Neutrophil (primary cell): ENCODE data around the gene ZBTB20.

ENCODE experiments used
- H3K27ac ChIP-seq: fragments of 200-600 bp; sonication (generic); 2 replicates; pipeline ENCODE4 v1.5.1; 2016; ENCODE audit warnings: mild to moderate bottlenecking, moderate library complexity
- H3K27me3 ChIP-seq: fragments of 200-600 bp; sonication (generic); 2 replicates; pipeline ENCODE4 v1.6.0; 2016; ENCODE audit warnings: mild to moderate bottlenecking
- H3K36me3 ChIP-seq: fragments of 200-600 bp; sonication (generic); 2 replicates; pipeline ENCODE4 v1.5.1; 2017
- H3K4me1 ChIP-seq, 2 experiments: fragments of 200-600 bp in 1 of 2; sonication (generic) in 1 of 2; 1 replicate in 1 of 2; 2 replicates in 1 of 2; pipeline versions ENCODE4 v1.5.1 to v1.6.1; 2013 to 2016; ENCODE audit warnings: low read depth in 1 of 2, low read length in 1 of 2, mild to moderate bottlenecking in 1 of 2, moderate library complexity in 1 of 2; ENCODE audit not compliant: control insufficient read depth in 1 of 2, insufficient read depth in 1 of 2
- H3K4me3 ChIP-seq, 2 experiments: fragments of 200-600 bp in 1 of 2; sonication (generic) in 1 of 2; 1 replicate in 1 of 2; 2 replicates in 1 of 2; pipeline ENCODE4 v1.5.1; 2013 to 2016; ENCODE audit warnings: low read depth in 1 of 2, low read length in 1 of 2, mild to moderate bottlenecking in 1 of 2, moderate library complexity in 1 of 2
- H3K9me3 ChIP-seq: fragments of 200-600 bp; sonication (generic); 2 replicates; pipeline ENCODE4 v1.5.1; 2016
- CTCF ChIP-seq: fragments of 200-600 bp; sonication (generic); IDR thresholded peaks from 2 replicates; pipeline ENCODE4 v1.5.1; 2016; ENCODE audit warnings: antibody characterized with exemption

ZBTB20 gene

GRCh38 chr3:115007966-115008365 is 139.1 kb downstream of the ZBTB20 start:
- no peaks in the 10 kb centered on the region for H3K27me3 ChIP-seq
- no peaks in the 10 kb centered on the region for H3K4me1 ChIP-seq
- TF ChIP-seq CTCF = no peak
- H3K36me3 ChIP-seq = no peaks in the 10 kb centered on the region
- H3K9me3 ChIP-seq = no peaks in the 10 kb centered on the region
- no peak overlapping the region for H3K27ac ChIP-seq
- no peak overlapping the region for H3K4me3 ChIP-seq

- Histone ChIP-seq H3K27me3 (no peaks in the 10 kb centered on the region), H3K4me3 (no peak overlapping the region), H3K36me3 (no peaks in the 10 kb centered on the region), H3K4me1 (no peaks in the 10 kb centered on the region), H3K9me3 (no peaks in the 10 kb centered on the region), H3K27ac (no peak overlapping the region)
- TF ChIP-seq CTCF = no peak
These were observed 142.6 kb downstream of the ZBTB20 start for GRCh38 chr3:115004201-115005140.

GRCh38 chr3:114998971-114999579 is 148.0 kb downstream of the ZBTB20 start:
- Histone ChIP-seq H3K9me3 (no peaks in the 10 kb centered on the region), H3K27ac (no peak overlapping the region), H3K27me3 (no peaks in the 10 kb centered on the region), H3K4me3 (no peak overlapping the region), H3K36me3 (no peaks in the 10 kb centered on the region), H3K4me1 (no peaks in the 10 kb centered on the region)
- TF ChIP-seq CTCF = no peak

GRCh38 chr3:114994554-114995341 is 152.3 kb downstream of the ZBTB20 start:
- Histone ChIP-seq H3K27ac (no peak overlapping the region), H3K4me1 (no peaks in the 10 kb centered on the region), H3K4me3 (no peak overlapping the region), H3K36me3 (no peaks in the 10 kb centered on the region), H3K9me3 (no peaks in the 10 kb centered on the region), H3K27me3 (no peaks in the 10 kb centered on the region)
- no peak for TF ChIP-seq CTCF

GRCh38 chr3:114985776-114986175 is 161.3 kb downstream of the ZBTB20 start:
- no peak for TF ChIP-seq CTCF
- Histone ChIP-seq H3K27ac (no peak overlapping the region), H3K9me3 (no peaks in the 10 kb centered on the region), H3K27me3 (no peaks in the 10 kb centered on the region), H3K4me3 (no peak overlapping the region), H3K36me3 (no peaks in the 10 kb centered on the region), H3K4me1 (no peaks in the 10 kb centered on the region)
